Middle frontal gyrus (tissue), 1 donor: ENCODE measurements around the gene KCNIP4.

ENCODE experiments used
- DNase-seq: peaks from one replicate; pipeline ENCODE4 v3.0.0-alpha.2; 2015; ENCODE audit warnings: low spot score; ENCODE audit errors: extremely low spot score

The KCNIP4 gene

GRCh38 chr4:20883231-20883630, 1065.3 kb downstream of the KCNIP4 start:
- DNase-seq = no peak

DNA sequence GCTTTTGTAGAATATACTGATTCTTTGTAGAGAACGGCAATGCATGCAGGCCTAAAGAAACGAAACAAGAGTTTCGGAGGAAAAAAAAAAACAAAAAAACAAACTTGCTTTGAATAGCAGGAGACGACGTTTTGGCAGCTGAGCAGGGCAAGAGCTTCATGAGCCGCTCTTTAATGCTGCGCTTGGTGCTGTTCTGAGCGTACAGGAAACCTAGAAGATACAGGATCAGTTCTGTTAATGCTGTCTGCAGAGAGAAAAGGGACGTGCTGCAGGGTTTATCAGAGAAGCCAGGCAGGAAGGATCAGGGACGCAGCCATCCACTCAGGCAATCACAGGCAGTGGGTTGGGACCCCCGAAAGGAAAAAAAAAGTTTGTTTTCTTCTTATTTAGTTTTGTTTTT, 1066.1 kb downstream of the KCNIP4 start:
- no peak for DNase-seq

- no peak for DNase-seq
Measured at GRCh38 chr4:20881658-20882057, 1066.9 kb downstream of the KCNIP4 start.

GRCh38 chr4:20878806-20879205, 1069.8 kb downstream of the KCNIP4 start:
- no peak for DNase-seq

DNA sequence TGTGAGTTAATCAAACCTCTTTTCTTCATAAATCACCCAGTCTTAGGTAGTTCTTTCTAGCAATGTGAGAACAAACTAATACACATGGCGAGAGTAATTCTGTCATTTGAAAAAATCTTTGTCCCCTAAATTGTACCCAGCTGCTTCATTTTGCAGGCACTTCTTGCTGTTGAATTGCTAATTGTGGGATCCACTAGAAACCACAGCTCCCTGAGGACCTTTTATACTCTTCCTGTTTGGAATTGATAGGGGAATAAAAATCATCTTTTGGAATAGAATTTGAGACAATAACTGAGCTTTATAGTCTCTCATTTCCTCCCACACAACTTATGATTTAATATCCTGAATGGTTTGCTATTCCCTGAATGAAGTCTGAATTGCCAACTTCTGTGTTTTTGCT, 1078.1 kb downstream of the KCNIP4 start:
- DNase-seq = no peak

GRCh38 chr4:20868108-20868507, 1080.5 kb downstream of the KCNIP4 start:
- no peak for DNase-seq

DNA sequence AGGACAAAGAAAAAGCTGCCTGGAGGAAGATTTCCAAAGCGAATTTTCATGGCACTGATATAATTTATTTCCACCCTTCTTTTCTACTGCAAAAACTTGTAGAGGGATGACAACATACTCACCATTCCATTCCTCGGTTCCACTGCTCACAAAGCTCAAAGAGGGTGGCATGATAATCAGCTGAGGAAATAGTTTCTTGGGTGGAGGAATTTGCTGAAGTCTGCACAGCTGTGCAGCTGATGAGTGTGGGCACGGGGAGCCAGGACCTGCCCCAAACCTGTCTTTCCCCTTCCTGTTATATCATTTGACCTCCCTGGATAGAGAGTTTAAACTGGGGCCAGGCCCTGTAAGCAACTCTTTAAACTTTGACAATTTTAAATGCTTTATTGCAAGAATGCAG, 1087.7 kb downstream of the KCNIP4 start:
- no peak for DNase-seq

- DNase-seq = no peak
Measured at GRCh38 chr4:20859097-20859781, 1089.3 kb downstream of the KCNIP4 start.

DNA sequence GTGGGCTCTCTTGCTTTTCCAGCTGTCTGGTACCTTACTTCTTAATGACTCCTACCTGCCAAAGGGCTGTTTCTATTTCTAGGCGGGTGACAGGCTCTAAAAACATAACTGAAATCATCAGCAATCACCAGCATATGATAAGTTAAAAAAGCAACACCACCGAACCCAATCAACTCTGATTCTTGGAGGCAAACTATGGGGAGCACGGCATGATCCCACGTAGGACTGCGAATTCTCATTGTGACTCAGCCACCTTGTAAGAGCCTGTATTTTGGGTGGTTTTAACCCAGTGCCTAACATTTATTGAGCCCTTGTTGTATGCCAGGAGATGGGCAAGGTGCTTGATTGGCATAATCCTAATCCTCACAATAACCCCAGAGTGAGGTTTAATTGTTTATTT, 1091.5 kb downstream of the KCNIP4 start:
- no peak for DNase-seq

DNA sequence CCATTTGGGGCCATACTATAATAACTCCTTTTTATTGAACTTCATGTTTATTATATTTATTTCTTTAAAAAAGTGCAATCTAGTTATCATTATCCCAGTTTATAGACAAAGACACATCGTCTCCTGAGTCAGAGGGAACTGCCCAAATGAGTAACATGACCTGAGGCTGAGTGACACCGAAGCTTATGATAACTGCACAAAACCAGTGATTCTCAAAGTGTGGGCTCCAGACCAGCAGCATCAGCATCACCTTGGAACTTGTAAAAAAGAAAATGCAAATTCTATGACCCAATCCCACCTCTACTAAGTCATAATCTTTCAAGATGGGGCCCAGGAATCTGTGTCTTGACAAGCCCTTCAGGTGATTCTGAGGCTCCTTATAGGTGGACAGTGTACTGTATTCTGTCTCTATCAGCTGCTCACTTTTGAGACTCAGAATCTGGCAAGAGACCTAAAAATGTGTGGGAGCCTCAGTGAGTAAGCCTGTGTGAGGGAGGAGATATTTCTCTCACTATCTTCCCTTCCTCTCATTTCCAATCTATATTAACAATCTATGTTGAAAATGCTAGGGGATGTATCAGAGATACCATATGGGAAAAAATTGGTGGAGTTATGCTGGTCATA, 1101.3 kb downstream of the KCNIP4 start:
- DNase-seq = peak; percentile 20

GRCh38 chr4:20844311-20844710, 1104.3 kb downstream of the KCNIP4 start:
- DNase-seq = no peak

GRCh38 chr4:20840648-20841190, 1107.9 kb downstream of the KCNIP4 start:
- DNase-seq = no peak

DNA sequence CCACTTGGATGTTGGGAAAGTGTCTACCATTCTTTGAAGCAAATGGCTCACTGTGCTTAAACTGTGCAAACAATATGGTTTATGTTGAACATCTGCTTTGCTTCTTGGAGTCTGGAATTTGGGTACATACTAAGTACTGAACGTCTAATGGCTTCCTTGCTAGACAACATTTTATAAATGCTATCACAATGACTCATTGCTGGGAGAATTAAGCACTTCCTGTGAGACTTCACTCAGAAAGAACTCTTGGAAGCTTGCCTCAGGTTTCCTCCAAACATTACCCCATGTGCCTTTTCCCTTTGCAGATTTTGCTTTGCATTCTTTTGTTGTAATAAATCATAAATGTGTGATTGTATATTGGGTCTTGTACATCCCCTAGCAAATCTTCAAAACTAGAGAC, 1108.6 kb downstream of the KCNIP4 start:
- no peak for DNase-seq

GRCh38 chr4:20838476-20838875, 1110.1 kb downstream of the KCNIP4 start:
- DNase-seq = no peak

DNA sequence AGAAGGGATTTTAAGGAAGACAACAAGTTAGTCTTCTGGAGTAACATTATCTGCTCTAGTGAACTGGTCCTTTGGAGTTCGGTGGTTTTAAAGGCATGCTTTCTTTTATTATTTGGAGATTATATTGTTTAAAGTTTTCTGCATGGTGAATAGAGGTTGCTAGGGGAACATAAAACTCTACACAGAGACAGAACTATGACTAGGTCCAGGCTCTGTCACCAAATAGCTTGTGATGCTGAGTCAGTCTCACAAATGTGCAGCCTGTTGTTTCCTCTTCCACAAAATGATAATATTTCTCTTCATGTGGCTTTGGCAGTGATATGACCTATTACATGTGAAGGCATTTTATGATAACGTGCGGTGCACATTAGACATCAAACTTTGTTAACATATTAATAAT, 1115.7 kb downstream of the KCNIP4 start:
- DNase-seq = no peak

DNA sequence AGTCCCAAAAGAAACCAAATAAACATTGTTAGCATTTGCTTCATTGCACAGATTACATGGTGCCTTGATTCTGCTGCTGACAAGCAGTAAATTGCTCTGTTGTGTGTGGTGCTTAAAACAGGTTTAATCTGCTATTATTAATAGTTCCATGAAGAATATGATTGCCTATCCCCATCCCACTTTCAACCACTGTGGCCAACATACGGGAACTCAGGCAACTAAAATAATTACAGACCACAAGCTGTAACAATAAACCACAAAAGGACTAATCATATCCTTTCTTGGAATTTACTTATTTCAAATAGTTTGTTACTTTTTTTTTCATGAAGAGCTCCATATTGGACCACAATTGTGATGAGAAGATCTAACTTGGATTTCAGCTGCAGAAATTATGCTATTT, 1116.8 kb downstream of the KCNIP4 start:
- no peak for DNase-seq

- DNase-seq = no peak
Measured at GRCh38 chr4:20829617-20830357, 1118.8 kb downstream of the KCNIP4 start.

DNA sequence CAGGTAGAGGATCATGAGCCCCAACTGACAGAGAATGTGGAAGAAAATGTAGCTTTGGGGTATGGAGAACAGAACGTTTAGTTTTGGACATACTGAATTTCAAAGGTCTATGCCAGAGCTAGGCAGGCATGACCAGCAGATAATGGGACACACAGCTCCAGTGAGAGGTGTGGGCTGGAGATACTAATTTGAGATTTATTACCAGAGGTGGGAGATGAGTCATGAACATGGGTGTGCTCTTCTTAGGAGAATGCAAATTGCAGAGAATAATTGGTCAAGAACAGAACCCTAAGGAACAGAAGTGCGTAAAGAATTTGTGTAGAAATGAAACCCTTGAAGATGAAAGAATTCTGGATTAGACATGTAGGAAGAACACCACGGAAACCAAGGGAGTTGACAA, 1123.1 kb downstream of the KCNIP4 start:
- DNase-seq = peak; percentile 6

- DNase-seq = no peak
Measured at GRCh38 chr4:20816287-20816686, 1132.3 kb downstream of the KCNIP4 start.

DNA sequence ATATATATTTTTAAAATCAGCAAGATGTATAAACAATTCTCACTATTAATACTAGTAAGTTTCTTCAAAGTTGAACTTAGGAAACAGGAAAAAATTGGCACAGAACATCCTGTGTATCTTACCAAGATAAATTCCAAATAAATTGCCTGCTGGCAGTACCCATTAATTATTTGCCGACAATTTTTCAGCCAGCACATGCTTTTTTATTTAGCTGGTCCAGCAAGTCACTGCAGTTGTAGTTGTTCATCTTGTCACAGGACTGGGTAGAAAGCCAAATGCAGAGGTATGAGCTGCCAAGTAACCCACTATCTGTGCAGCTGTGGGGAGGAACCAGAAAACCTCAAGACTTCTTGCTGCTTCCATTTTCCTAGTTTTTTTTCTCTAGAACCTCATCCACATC, 1134.9 kb downstream of the KCNIP4 start:
- DNase-seq = no peak

DNA sequence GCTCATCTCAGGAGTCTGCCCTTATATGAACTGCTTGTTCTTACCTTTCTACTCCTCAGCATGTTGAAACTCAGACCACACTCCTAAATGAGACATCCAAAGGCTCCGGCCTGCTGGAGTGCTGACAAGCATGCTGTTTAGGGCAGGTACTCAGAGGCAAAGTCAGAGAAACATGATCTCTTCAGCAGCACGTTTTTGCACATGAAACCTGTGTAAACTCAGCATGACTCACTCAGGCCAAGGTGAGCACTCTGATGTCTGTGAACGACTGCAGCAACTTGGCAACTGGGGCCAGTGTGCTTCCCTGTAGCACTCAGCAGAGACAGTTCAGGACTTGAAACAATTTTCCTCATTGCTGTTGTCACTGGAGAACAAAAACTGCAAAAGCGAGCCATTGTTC, 1138.8 kb downstream of the KCNIP4 start:
- DNase-seq = no peak

- no peak for DNase-seq
Measured at GRCh38 chr4:20805716-20806115, 1142.9 kb downstream of the KCNIP4 start.
